ENCODE data around the gene KIAA1328. TPM values are rescaled to one million over a fixed set of nuclear protein-coding genes. Genes with fewer than 3 reads are reported as not detected.

Gene KIAA1328
- total and polyA plus RNA-seq, 3 experiments from 2014 or later, result 6.6 to 8.3 (median 6.8) TPM

GRCh38 chr18:36888778-36889177 is 59.9 kb downstream of the KIAA1328 start:
- DNase-seq, result no peak
- Histone ChIP-seq H3K36me3 (ENCODE audit: insufficient read depth, low read length) (no peaks in the 10 kb centered on the region), H3K27me3 (ENCODE audit: insufficient read depth, low read length, poor library complexity, severe bottlenecking) (no peaks in the 10 kb centered on the region), H3K4me3 (ENCODE audit: low read length) (no peak overlapping the region), H3K27ac (ENCODE audit: low read depth, low read length) (no peak overlapping the region), H3K4me1 (ENCODE audit: insufficient read depth, low read length) (no peaks in the 10 kb centered on the region), H3K9me3 (ENCODE audit: low read length) (no peaks in the 10 kb centered on the region)
- Mint-ChIP-seq H3K4me3 (no peak overlapping the region), H3K4me1 (peaks cover 0 to 6% (median 6%) of the 10 kb centered on the region in 3 donors), H3K27me3 (no peaks in the 10 kb centered on the region), H3K27ac (no peak overlapping the region), H3K36me3 (peaks cover 23 to 26% (median 23%) of the 10 kb centered on the region in 3 donors), H3K9me3 (no peaks in the 10 kb centered on the region)
- ChIA-PET CTCF (no interaction called here), POLR2A (no interaction called here)

GRCh38 chr18:36889321-36889720 is 60.4 kb downstream of the KIAA1328 start:
- DNase-seq, result no peak
- Histone ChIP-seq H3K9me3 (ENCODE audit: low read length) (no peaks in the 10 kb centered on the region), H3K4me1 (ENCODE audit: insufficient read depth, low read length) (no peaks in the 10 kb centered on the region), H3K27ac (ENCODE audit: low read depth, low read length) (no peak overlapping the region), H3K36me3 (ENCODE audit: insufficient read depth, low read length) (no peaks in the 10 kb centered on the region), H3K27me3 (ENCODE audit: insufficient read depth, low read length, poor library complexity, severe bottlenecking) (no peaks in the 10 kb centered on the region), H3K4me3 (ENCODE audit: low read length) (no peak overlapping the region)
- Mint-ChIP-seq H3K9me3 (no peaks in the 10 kb centered on the region), H3K36me3 (peaks cover 24 to 26% (median 24%) of the 10 kb centered on the region in 3 donors), H3K27me3 (no peaks in the 10 kb centered on the region), H3K27ac (no peak overlapping the region), H3K4me3 (no peak overlapping the region), H3K4me1 (peaks cover 0 to 6% (median 6%) of the 10 kb centered on the region in 3 donors)
- POLR2A ChIA-PET, result no interaction called here
- CTCF ChIA-PET, result no interaction called here

- Mint-ChIP-seq H3K9me3 (no peaks in the 10 kb centered on the region), H3K27ac (peak overlapping the region in 1 of 8 donors; percentile 5), H3K27me3 (no peaks in the 10 kb centered on the region), H3K4me3 (no peak overlapping the region), H3K36me3 (peaks cover 25 to 26% (median 25%) of the 10 kb centered on the region in 3 donors), H3K4me1 (peaks cover 0 to 6% (median 6%) of the 10 kb centered on the region in 3 donors)
- ChIA-PET POLR2A (no interaction called here), CTCF (no interaction called here)
- no peak for DNase-seq
- Histone ChIP-seq H3K4me3 (ENCODE audit: low read length) (no peak overlapping the region), H3K4me1 (ENCODE audit: insufficient read depth, low read length) (no peaks in the 10 kb centered on the region), H3K9me3 (ENCODE audit: low read length) (no peaks in the 10 kb centered on the region), H3K27ac (ENCODE audit: low read depth, low read length) (no peak overlapping the region), H3K36me3 (ENCODE audit: insufficient read depth, low read length) (no peaks in the 10 kb centered on the region), H3K27me3 (ENCODE audit: insufficient read depth, low read length, poor library complexity, severe bottlenecking) (no peaks in the 10 kb centered on the region)
Observed at GRCh38 chr18:36889742-36890141, 60.8 kb downstream of the KIAA1328 start.

- Histone ChIP-seq H3K9me3 (ENCODE audit: low read length) (no peaks in the 10 kb centered on the region), H3K27me3 (ENCODE audit: insufficient read depth, low read length, poor library complexity, severe bottlenecking) (no peaks in the 10 kb centered on the region), H3K27ac (ENCODE audit: low read depth, low read length) (no peak overlapping the region), H3K4me3 (ENCODE audit: low read length) (no peak overlapping the region), H3K36me3 (ENCODE audit: insufficient read depth, low read length) (no peaks in the 10 kb centered on the region), H3K4me1 (ENCODE audit: insufficient read depth, low read length) (no peaks in the 10 kb centered on the region)
- Mint-ChIP-seq H3K9me3 (no peaks in the 10 kb centered on the region), H3K36me3 (peaks cover 23 to 26% (median 24%) of the 10 kb centered on the region in 3 donors), H3K27me3 (no peaks in the 10 kb centered on the region), H3K27ac (no peak overlapping the region), H3K4me1 (peaks cover 0 to 6% (median 6%) of the 10 kb centered on the region in 3 donors), H3K4me3 (no peak overlapping the region)
- no peak for DNase-seq
- POLR2A ChIA-PET, result no interaction called here
- CTCF ChIA-PET, result no interaction called here
Observed at GRCh38 chr18:36890598-36890997, 61.7 kb downstream of the KIAA1328 start.

GRCh38 chr18:36893227-36893626 is 64.3 kb downstream of the KIAA1328 start:
- no peaks in the 10 kb centered on the region for H3K36me3 ChIP-seq (ENCODE audit: insufficient read depth, low read length)
- H3K4me1 ChIP-seq (ENCODE audit: insufficient read depth, low read length), result no peaks in the 10 kb centered on the region
- CTCF ChIA-PET, result interaction anchor here (0.7 kb wide), 1 partner anchor 1603 kb away, joined by 4 read pairs; the partner anchor contains the start of gene ZSCAN30
- no peak overlapping the region for H3K4me3 ChIP-seq (ENCODE audit: low read length)
- DNase-seq, result no peak
- Mint-ChIP-seq H3K4me3 (no peak overlapping the region), H3K9me3 (peaks cover 0 to 1% (median 0%) of the 10 kb centered on the region in 5 donors), H3K27me3 (no peaks in the 10 kb centered on the region), H3K36me3 (peaks cover 17 to 21% (median 19%) of the 10 kb centered on the region in 3 donors), H3K27ac (no peak overlapping the region), H3K4me1 (peaks cover 0 to 6% (median 6%) of the 10 kb centered on the region in 3 donors)
- POLR2A ChIA-PET, result no interaction called here
- H3K27me3 ChIP-seq (ENCODE audit: insufficient read depth, low read length, poor library complexity, severe bottlenecking), result no peaks in the 10 kb centered on the region
- no peak overlapping the region for H3K27ac ChIP-seq (ENCODE audit: low read depth, low read length)
- no peaks in the 10 kb centered on the region for H3K9me3 ChIP-seq (ENCODE audit: low read length)

- no peak for DNase-seq
- Mint-ChIP-seq H3K4me3 (no peak overlapping the region), H3K4me1 (no peaks in the 10 kb centered on the region), H3K27ac (no peak overlapping the region), H3K36me3 (peaks cover 19 to 36% (median 25%) of the 10 kb centered on the region in 3 donors), H3K27me3 (no peaks in the 10 kb centered on the region), H3K9me3 (peaks cover 3 to 14% (median 5%) of the 10 kb centered on the region in 5 donors)
- CTCF ChIA-PET, result interaction anchor here (1.4 kb wide), 1 partner anchor 10 kb away, joined by 5 read pairs; no protein-coding TSS in a partner anchor
- no peak overlapping the region for H3K27ac ChIP-seq (ENCODE audit: low read depth, low read length)
- H3K27me3 ChIP-seq (ENCODE audit: insufficient read depth, low read length, poor library complexity, severe bottlenecking), result no peaks in the 10 kb centered on the region
- H3K4me1 ChIP-seq (ENCODE audit: insufficient read depth, low read length), result no peaks in the 10 kb centered on the region
- no peak overlapping the region for H3K4me3 ChIP-seq (ENCODE audit: low read length)
- POLR2A ChIA-PET, result no interaction called here
- H3K9me3 ChIP-seq (ENCODE audit: low read length), result no peaks in the 10 kb centered on the region
- no peaks in the 10 kb centered on the region for H3K36me3 ChIP-seq (ENCODE audit: insufficient read depth, low read length)
Observed at GRCh38 chr18:36895606-36896005, 66.7 kb downstream of the KIAA1328 start.

GRCh38 chr18:36897253-36897652 is 68.3 kb downstream of the KIAA1328 start:
- POLR2A ChIA-PET, result no interaction called here
- Histone ChIP-seq H3K4me3 (ENCODE audit: low read length) (no peak overlapping the region), H3K27me3 (ENCODE audit: insufficient read depth, low read length, poor library complexity, severe bottlenecking) (no peaks in the 10 kb centered on the region), H3K27ac (ENCODE audit: low read depth, low read length) (no peak overlapping the region), H3K36me3 (ENCODE audit: insufficient read depth, low read length) (no peaks in the 10 kb centered on the region), H3K9me3 (ENCODE audit: low read length) (no peaks in the 10 kb centered on the region), H3K4me1 (ENCODE audit: insufficient read depth, low read length) (no peaks in the 10 kb centered on the region)
- H3K27me3 Mint-ChIP-seq, result no peaks in the 10 kb centered on the region
- CTCF ChIA-PET, result no interaction called here
- no peak for DNase-seq
- no peak overlapping the region for H3K4me3 Mint-ChIP-seq
- peaks cover 3 to 14% (median 5%) of the 10 kb centered on the region in 5 donors for H3K9me3 Mint-ChIP-seq
- H3K27ac Mint-ChIP-seq, result peak overlapping the region in 2 of 8 donors; percentile 12 to 28
- no peaks in the 10 kb centered on the region for H3K4me1 Mint-ChIP-seq
- peaks cover 15 to 32% (median 19%) of the 10 kb centered on the region in 3 donors for H3K36me3 Mint-ChIP-seq

GRCh38 chr18:36899289-36899688 is 70.4 kb downstream of the KIAA1328 start:
- no peaks in the 10 kb centered on the region for H3K9me3 ChIP-seq (ENCODE audit: low read length)
- POLR2A ChIA-PET, result no interaction called here
- H3K4me1 Mint-ChIP-seq, result peaks cover 0 to 3% (median 0%) of the 10 kb centered on the region in 3 donors
- CTCF ChIA-PET, result no interaction called here
- no peak overlapping the region for H3K27ac Mint-ChIP-seq
- peaks cover 11 to 30% (median 18%) of the 10 kb centered on the region in 3 donors for H3K36me3 Mint-ChIP-seq
- H3K9me3 Mint-ChIP-seq, result peaks cover 3 to 14% (median 5%) of the 10 kb centered on the region in 5 donors
- no peaks in the 10 kb centered on the region for H3K27me3 Mint-ChIP-seq
- no peak overlapping the region for H3K4me3 ChIP-seq (ENCODE audit: low read length)
- H3K4me1 ChIP-seq (ENCODE audit: insufficient read depth, low read length), result no peaks in the 10 kb centered on the region
- H3K4me3 Mint-ChIP-seq, result no peak overlapping the region
- H3K27ac ChIP-seq (ENCODE audit: low read depth, low read length), result no peak overlapping the region
- no peaks in the 10 kb centered on the region for H3K27me3 ChIP-seq (ENCODE audit: insufficient read depth, low read length, poor library complexity, severe bottlenecking)
- H3K36me3 ChIP-seq (ENCODE audit: insufficient read depth, low read length), result no peaks in the 10 kb centered on the region
- no peak for DNase-seq

Measured in CD8-positive, alpha-beta memory T cell (primary cell).